ENCODE measurements around the gene BZW2.

The BZW2 gene

DNA sequence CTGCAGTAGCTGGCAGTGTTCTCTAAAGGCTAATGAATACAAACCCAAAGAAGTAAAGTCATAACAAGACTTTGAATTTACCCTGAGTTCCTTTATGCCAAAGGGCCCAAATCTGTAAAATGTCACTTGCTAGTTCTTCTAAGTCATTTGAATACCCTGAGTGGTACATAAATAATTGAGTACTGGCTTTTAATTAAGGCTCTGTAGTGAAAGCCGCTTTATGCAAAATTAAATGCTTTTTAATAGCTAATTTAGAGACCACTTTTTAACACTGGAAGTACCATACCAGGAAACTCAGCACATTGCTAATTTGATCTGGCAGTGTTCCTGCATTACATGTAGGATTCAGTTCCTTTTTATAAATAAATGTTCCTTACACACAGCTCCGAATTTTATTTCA lies 83.6 kb downstream of the BZW2 start:
- Histone ChIP-seq H3K36me3 (ENCODE audit: control insufficient read depth in 5 of 5, insufficient read depth in 5 of 5, low read length in 5 of 5) (no peaks in the 10 kb centered on the region), H3K4me1 (ENCODE audit: control insufficient read depth in 5 of 5, insufficient read depth in 5 of 5, low read length in 5 of 5) (peaks cover 2 to 18% (median 17%) of the 10 kb centered on the region in 5 donors), H3K9ac (ENCODE audit: low read length in 5 of 5) (no peak overlapping the region), H3K9me3 (ENCODE audit: control insufficient read depth in 5 of 5, low read length in 5 of 5) (no peaks in the 10 kb centered on the region), H3K4me3 (ENCODE audit: low read depth in 1 of 5, low read length in 5 of 5) (no peak overlapping the region), H3K27me3 (ENCODE audit: control insufficient read depth in 5 of 5, insufficient read depth in 4 of 5, low read length in 5 of 5) (no peaks in the 10 kb centered on the region), H3K27ac (ENCODE audit: low read depth, low read length) (no peak overlapping the region)

- H3K36me3 ChIP-seq (ENCODE audit: control insufficient read depth in 5 of 5, insufficient read depth in 5 of 5, low read length in 5 of 5): no peaks in the 10 kb centered on the region
- H3K4me1 ChIP-seq (ENCODE audit: control insufficient read depth in 5 of 5, insufficient read depth in 5 of 5, low read length in 5 of 5): peaks cover 2 to 19% (median 18%) of the 10 kb centered on the region in 5 donors
- no peaks in the 10 kb centered on the region for H3K9me3 ChIP-seq (ENCODE audit: control insufficient read depth in 5 of 5, low read length in 5 of 5)
- H3K27me3 ChIP-seq (ENCODE audit: control insufficient read depth in 5 of 5, insufficient read depth in 4 of 5, low read length in 5 of 5): no peaks in the 10 kb centered on the region
- H3K27ac ChIP-seq (ENCODE audit: low read depth, low read length): no peak overlapping the region
- no peak overlapping the region for H3K9ac ChIP-seq (ENCODE audit: low read length in 5 of 5)
- H3K4me3 ChIP-seq (ENCODE audit: low read depth in 1 of 5, low read length in 5 of 5): peak overlapping the region in 2 of 5 donors; percentile 0 to 26
These were observed 85.0 kb downstream of the BZW2 start for GRCh38 chr7:16730937-16731336.

DNA sequence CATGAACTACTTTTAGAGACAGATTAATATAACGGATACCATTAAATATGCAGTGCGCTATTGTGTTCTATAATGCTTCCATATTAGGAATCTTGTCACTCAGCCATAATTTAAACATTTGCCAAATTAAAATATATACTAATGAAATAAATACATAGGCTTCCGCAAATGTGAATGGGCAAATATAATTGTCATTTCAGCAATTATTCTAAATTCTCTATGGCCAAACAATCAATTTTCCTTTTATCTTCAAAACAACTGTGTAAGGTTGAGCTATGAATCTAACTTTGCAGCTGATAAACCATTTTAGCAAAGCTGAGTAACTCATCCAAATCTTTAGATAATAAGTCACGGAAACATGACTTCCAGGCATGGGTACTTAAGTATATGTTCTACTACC lies 86.8 kb downstream of the BZW2 start:
- no peaks in the 10 kb centered on the region for H3K9me3 ChIP-seq (ENCODE audit: control insufficient read depth in 5 of 5, low read length in 5 of 5)
- H3K36me3 ChIP-seq (ENCODE audit: control insufficient read depth in 5 of 5, insufficient read depth in 5 of 5, low read length in 5 of 5): no peaks in the 10 kb centered on the region
- peaks cover 2 to 19% (median 18%) of the 10 kb centered on the region in 5 donors for H3K4me1 ChIP-seq (ENCODE audit: control insufficient read depth in 5 of 5, insufficient read depth in 5 of 5, low read length in 5 of 5)
- no peaks in the 10 kb centered on the region for H3K27me3 ChIP-seq (ENCODE audit: control insufficient read depth in 5 of 5, insufficient read depth in 4 of 5, low read length in 5 of 5)
- H3K27ac ChIP-seq (ENCODE audit: low read depth, low read length): no peak overlapping the region
- H3K9ac ChIP-seq (ENCODE audit: low read length in 5 of 5): no peak overlapping the region
- H3K4me3 ChIP-seq (ENCODE audit: low read depth in 1 of 5, low read length in 5 of 5): no peak overlapping the region

GRCh38 chr7:16734148-16734726 lies 88.3 kb downstream of the BZW2 start:
- H3K9ac ChIP-seq (ENCODE audit: low read length in 5 of 5): no peak overlapping the region
- peaks cover 2 to 19% (median 18%) of the 10 kb centered on the region in 5 donors for H3K4me1 ChIP-seq (ENCODE audit: control insufficient read depth in 5 of 5, insufficient read depth in 5 of 5, low read length in 5 of 5)
- no peak overlapping the region for H3K27ac ChIP-seq (ENCODE audit: low read depth, low read length)
- no peaks in the 10 kb centered on the region for H3K27me3 ChIP-seq (ENCODE audit: control insufficient read depth in 5 of 5, insufficient read depth in 4 of 5, low read length in 5 of 5)
- H3K36me3 ChIP-seq (ENCODE audit: control insufficient read depth in 5 of 5, insufficient read depth in 5 of 5, low read length in 5 of 5): no peaks in the 10 kb centered on the region
- no peaks in the 10 kb centered on the region for H3K9me3 ChIP-seq (ENCODE audit: control insufficient read depth in 5 of 5, low read length in 5 of 5)
- H3K4me3 ChIP-seq (ENCODE audit: low read depth in 1 of 5, low read length in 5 of 5): peak overlapping the region in 2 of 5 donors; percentile 14 to 24

- no peaks in the 10 kb centered on the region for H3K36me3 ChIP-seq (ENCODE audit: control insufficient read depth in 5 of 5, insufficient read depth in 5 of 5, low read length in 5 of 5)
- peaks cover 2 to 21% (median 19%) of the 10 kb centered on the region in 5 donors for H3K4me1 ChIP-seq (ENCODE audit: control insufficient read depth in 5 of 5, insufficient read depth in 5 of 5, low read length in 5 of 5)
- H3K9me3 ChIP-seq (ENCODE audit: control insufficient read depth in 5 of 5, low read length in 5 of 5): no peaks in the 10 kb centered on the region
- no peaks in the 10 kb centered on the region for H3K27me3 ChIP-seq (ENCODE audit: control insufficient read depth in 5 of 5, insufficient read depth in 4 of 5, low read length in 5 of 5)
- no peak overlapping the region for H3K27ac ChIP-seq (ENCODE audit: low read depth, low read length)
- H3K4me3 ChIP-seq (ENCODE audit: low read depth in 1 of 5, low read length in 5 of 5): peak overlapping the region in 2 of 5 donors; percentile 7 to 24
- no peak overlapping the region for H3K9ac ChIP-seq (ENCODE audit: low read length in 5 of 5)
These were observed 89.0 kb downstream of the BZW2 start for GRCh38 chr7:16735020-16735419.

DNA sequence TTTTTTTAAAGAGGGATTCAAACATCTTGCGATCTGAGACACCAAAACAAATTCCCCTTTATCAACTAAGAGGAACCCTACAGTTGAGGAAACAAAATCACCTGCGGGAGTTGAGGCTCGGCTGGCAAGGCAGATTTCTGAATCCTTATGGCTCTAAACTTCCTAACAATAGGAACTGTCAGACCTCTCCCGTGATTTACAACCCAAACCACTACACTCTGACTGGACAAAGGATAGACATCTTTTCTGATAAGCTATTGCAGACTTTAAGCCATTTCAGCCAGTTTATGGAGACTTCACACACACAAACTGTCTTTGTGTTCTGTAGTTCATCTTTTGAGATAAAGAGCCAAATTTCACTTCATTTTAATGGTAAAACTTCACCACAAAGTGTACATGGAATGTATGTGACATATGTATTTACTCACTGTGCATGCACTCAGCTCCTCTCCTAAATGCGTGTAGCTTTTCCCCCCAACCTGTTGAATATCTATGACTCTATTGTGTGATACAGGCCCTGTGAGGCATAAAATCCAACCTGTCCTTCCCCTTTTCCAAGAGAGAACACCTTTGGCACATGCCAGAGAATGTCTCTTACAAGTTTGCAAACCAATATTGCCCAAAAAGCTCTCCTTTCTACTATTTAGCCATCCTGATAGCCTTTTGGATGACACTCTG lies 92.2 kb downstream of the BZW2 start:
- no peaks in the 10 kb centered on the region for H3K27me3 ChIP-seq (ENCODE audit: control insufficient read depth in 5 of 5, insufficient read depth in 4 of 5, low read length in 5 of 5)
- H3K4me1 ChIP-seq (ENCODE audit: control insufficient read depth in 5 of 5, insufficient read depth in 5 of 5, low read length in 5 of 5): peaks cover 0 to 22% (median 12%) of the 10 kb centered on the region in 5 donors
- no peak overlapping the region for H3K27ac ChIP-seq (ENCODE audit: low read depth, low read length)
- H3K4me3 ChIP-seq (ENCODE audit: low read depth in 1 of 5, low read length in 5 of 5): no peak overlapping the region
- no peak overlapping the region for H3K9ac ChIP-seq (ENCODE audit: low read length in 5 of 5)
- no peaks in the 10 kb centered on the region for H3K36me3 ChIP-seq (ENCODE audit: control insufficient read depth in 5 of 5, insufficient read depth in 5 of 5, low read length in 5 of 5)
- H3K9me3 ChIP-seq (ENCODE audit: control insufficient read depth in 5 of 5, low read length in 5 of 5): no peaks in the 10 kb centered on the region

- Histone ChIP-seq H3K36me3 (ENCODE audit: control insufficient read depth in 5 of 5, insufficient read depth in 5 of 5, low read length in 5 of 5) (no peaks in the 10 kb centered on the region), H3K9me3 (ENCODE audit: control insufficient read depth in 5 of 5, low read length in 5 of 5) (no peaks in the 10 kb centered on the region), H3K4me1 (ENCODE audit: control insufficient read depth in 5 of 5, insufficient read depth in 5 of 5, low read length in 5 of 5) (peaks cover 2 to 33% (median 6%) of the 10 kb centered on the region in 5 donors), H3K27ac (ENCODE audit: low read depth, low read length) (peak overlapping the region; percentile 61), H3K27me3 (ENCODE audit: control insufficient read depth in 5 of 5, insufficient read depth in 4 of 5, low read length in 5 of 5) (no peaks in the 10 kb centered on the region), H3K4me3 (ENCODE audit: low read depth in 1 of 5, low read length in 5 of 5) (no peak overlapping the region), H3K9ac (ENCODE audit: low read length in 5 of 5) (no peak overlapping the region)
These were observed 94.1 kb downstream of the BZW2 start for GRCh38 chr7:16739863-16740622.

GRCh38 chr7:16740623-16740953 lies 94.6 kb downstream of the BZW2 start:
- Histone ChIP-seq H3K27ac (ENCODE audit: low read depth, low read length) (peak overlapping the region; percentile 61), H3K9ac (ENCODE audit: low read length in 5 of 5) (no peak overlapping the region), H3K9me3 (ENCODE audit: control insufficient read depth in 5 of 5, low read length in 5 of 5) (no peaks in the 10 kb centered on the region), H3K27me3 (ENCODE audit: control insufficient read depth in 5 of 5, insufficient read depth in 4 of 5, low read length in 5 of 5) (no peaks in the 10 kb centered on the region), H3K4me1 (ENCODE audit: control insufficient read depth in 5 of 5, insufficient read depth in 5 of 5, low read length in 5 of 5) (peaks cover 2 to 32% (median 9%) of the 10 kb centered on the region in 5 donors), H3K36me3 (ENCODE audit: control insufficient read depth in 5 of 5, insufficient read depth in 5 of 5, low read length in 5 of 5) (no peaks in the 10 kb centered on the region), H3K4me3 (ENCODE audit: low read depth in 1 of 5, low read length in 5 of 5) (no peak overlapping the region)

- Histone ChIP-seq H3K4me3 (ENCODE audit: low read depth in 1 of 5, low read length in 5 of 5) (no peak overlapping the region), H3K27me3 (ENCODE audit: control insufficient read depth in 5 of 5, insufficient read depth in 4 of 5, low read length in 5 of 5) (no peaks in the 10 kb centered on the region), H3K9ac (ENCODE audit: low read length in 5 of 5) (no peak overlapping the region), H3K4me1 (ENCODE audit: control insufficient read depth in 5 of 5, insufficient read depth in 5 of 5, low read length in 5 of 5) (peaks cover 2 to 32% (median 10%) of the 10 kb centered on the region in 5 donors), H3K36me3 (ENCODE audit: control insufficient read depth in 5 of 5, insufficient read depth in 5 of 5, low read length in 5 of 5) (no peaks in the 10 kb centered on the region), H3K27ac (ENCODE audit: low read depth, low read length) (peak overlapping the region; percentile 61), H3K9me3 (ENCODE audit: control insufficient read depth in 5 of 5, low read length in 5 of 5) (no peaks in the 10 kb centered on the region)
These were observed 95.0 kb downstream of the BZW2 start for GRCh38 chr7:16740996-16741395.

- Histone ChIP-seq H3K27ac (ENCODE audit: low read depth, low read length) (peak overlapping the region; percentile 61), H3K9me3 (ENCODE audit: control insufficient read depth in 5 of 5, low read length in 5 of 5) (no peaks in the 10 kb centered on the region), H3K4me1 (ENCODE audit: control insufficient read depth in 5 of 5, insufficient read depth in 5 of 5, low read length in 5 of 5) (peaks cover 2 to 32% (median 10%) of the 10 kb centered on the region in 5 donors), H3K4me3 (ENCODE audit: low read depth in 1 of 5, low read length in 5 of 5) (no peak overlapping the region), H3K27me3 (ENCODE audit: control insufficient read depth in 5 of 5, insufficient read depth in 4 of 5, low read length in 5 of 5) (no peaks in the 10 kb centered on the region), H3K9ac (ENCODE audit: low read length in 5 of 5) (no peak overlapping the region), H3K36me3 (ENCODE audit: control insufficient read depth in 5 of 5, insufficient read depth in 5 of 5, low read length in 5 of 5) (no peaks in the 10 kb centered on the region)
These were observed 95.7 kb downstream of the BZW2 start for GRCh38 chr7:16741676-16742075.

Data from subcutaneous abdominal adipose tissue (tissue), 5 donors.